Keratinocyte (primary cell): ENCODE data around the gene TPRA1.

Experiments used
- CTCF ChIP-seq, 3 experiments: IDR thresholded peaks in 1 of 3; conservative IDR thresholded peaks in 1 of 3; optimal IDR thresholded peaks in 1 of 3; 2 replicates in 2 of 3; 3 replicates in 1 of 3; pipeline versions ENCODE3 to v1.5.1; 2011; ENCODE audit warnings: low read length in 3 of 3, mild to moderate bottlenecking in 3 of 3, moderate library complexity in 2 of 3, control low read depth in 1 of 3, inconsistent platforms in 1 of 3; ENCODE audit not compliant: insufficient read depth in 2 of 3; ENCODE audit errors: extremely low read depth in 1 of 3
- EZH2 ChIP-seq: IDR thresholded peaks from one replicate; pipeline ENCODE4 v1.6.1; 2012; ENCODE audit warnings: inconsistent platforms, mild to moderate bottlenecking, low read length, moderate library complexity

- no peak for TF ChIP-seq CTCF (optimal IDR thresholded peaks at IDR 0.05 in 1 of 3, IDR thresholded peaks at IDR 0.05 in 1 of 3, conservative IDR thresholded peaks at IDR 0.05 in 1 of 3; ENCODE audit: extremely low read depth in 1 of 3, insufficient read depth in 2 of 3, low read length in 3 of 3)
- no peak for TF ChIP-seq EZH2
These were observed 10.0 kb downstream of the TPRA1 start for GRCh38 chr3:127580327-127581060.
